ENCODE data around the gene GOT1.

The GOT1 gene

GRCh38 chr10:99358101-99358500 is 72.3 kb downstream of the GOT1 start:
- no peak for DNase-seq (ENCODE audit: low spot score)

- DNase-seq (ENCODE audit: low spot score), result no peak
Observed at GRCh38 chr10:99357691-99358090, 72.7 kb downstream of the GOT1 start.

- DNase-seq (ENCODE audit: low spot score), result no peak
Observed at GRCh38 chr10:99353182-99353581, 77.2 kb downstream of the GOT1 start.

- DNase-seq (ENCODE audit: low spot score), result no peak
Observed at GRCh38 chr10:99347672-99348071, 82.8 kb downstream of the GOT1 start.
